Stimulated activated CD4-positive, alpha-beta T cell treated with anti-CD3 and anti-CD28 coated beads, Interleukin-4, amount 100 ng/mL, for 4 hours (primary cell): Measurements from ENCODE around the gene NOS1.
A peak's percentile ranks its signal among the peaks of the same experiment; 100 is the strongest.
"Not testable (repeated sequence)": the region's sequence is repeated elsewhere in the genome, so short reads cannot be mapped to it uniquely, and the experiment has no call there.

Source experiments
- DNase-seq, 2 experiments: peaks; one replicate each; pipeline ENCODE4 v3.0.0-alpha.2; 2020

NOS1 gene

DNA sequence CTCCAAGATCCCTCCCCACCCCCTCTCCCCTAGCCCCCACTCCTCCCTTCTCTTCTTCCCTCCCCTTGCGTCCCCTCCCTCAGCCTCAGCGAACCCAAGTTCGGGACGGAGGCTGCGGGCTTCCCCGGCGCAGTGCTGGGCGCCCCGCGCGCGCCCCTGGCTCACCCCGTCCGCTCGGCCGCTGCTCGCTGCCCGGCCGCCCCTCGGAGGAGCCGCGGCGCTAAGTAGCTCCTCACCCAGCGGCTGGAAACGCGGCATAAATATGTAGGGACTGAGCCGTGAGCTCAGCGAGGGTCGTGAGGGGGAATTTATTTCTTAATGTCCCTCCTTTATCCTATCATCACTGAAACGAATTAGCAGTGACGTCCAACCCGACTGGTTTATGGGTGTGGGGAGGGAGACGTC is at the start of gene NOS1:
Gene NOS1 (minus strand): TSS at position 280 of the 405 bp plus-strand sequence. CDS start 30,557 bp downstream, outside the sequence.
- no peak for DNase-seq

DNA sequence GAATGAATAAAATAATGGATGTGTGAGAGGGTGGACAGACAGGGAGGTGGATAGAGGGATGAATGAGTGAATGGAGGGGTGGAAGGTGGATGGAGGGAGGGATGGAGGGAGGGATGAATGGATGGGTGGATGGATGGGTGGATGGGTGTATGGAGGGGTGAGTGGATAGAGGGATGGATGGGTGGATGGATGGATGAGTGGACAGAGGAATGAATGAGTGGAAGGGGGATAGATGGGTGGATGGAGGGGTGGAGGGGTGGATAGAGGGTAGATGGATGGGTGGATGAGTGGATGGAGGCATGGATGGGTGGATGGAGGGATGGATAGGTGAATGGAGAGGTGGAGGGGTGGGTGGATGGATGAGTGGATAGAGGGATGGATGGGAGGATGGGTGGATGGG is 47.9 kb upstream of the NOS1 start:
- no peak for DNase-seq

DNA sequence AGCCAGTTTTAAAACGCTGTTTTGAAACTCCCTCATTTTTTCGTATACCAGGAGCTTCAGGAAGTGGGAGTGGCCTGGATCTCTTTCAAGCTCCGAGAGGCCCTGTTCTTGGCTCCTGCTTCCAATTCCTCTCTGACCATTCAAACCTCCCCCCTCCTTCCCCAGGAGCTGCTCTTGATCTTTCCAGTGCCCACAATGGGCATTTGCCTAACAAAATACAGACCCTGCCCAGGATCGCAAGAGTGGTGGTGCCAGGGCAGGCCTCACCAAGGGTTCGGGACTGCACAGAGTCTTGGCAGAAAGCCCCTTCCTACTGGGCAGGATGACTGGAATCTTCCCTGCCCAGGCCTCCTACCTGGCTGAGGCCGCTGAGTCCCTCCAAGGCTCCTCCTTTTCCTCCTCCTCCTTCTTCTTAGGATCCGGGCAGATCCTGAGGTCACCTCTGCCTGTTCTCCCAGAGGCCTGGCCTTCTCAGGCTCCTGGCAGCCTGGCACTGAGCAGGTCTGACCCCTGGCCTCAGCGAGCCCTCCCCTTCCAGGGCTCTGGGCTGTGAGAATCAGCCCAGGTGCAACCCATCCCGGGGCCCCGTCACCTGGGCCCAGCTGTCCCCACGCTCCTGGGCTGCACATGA is 46.9 kb upstream of the NOS1 start:
- no peak for DNase-seq

DNA sequence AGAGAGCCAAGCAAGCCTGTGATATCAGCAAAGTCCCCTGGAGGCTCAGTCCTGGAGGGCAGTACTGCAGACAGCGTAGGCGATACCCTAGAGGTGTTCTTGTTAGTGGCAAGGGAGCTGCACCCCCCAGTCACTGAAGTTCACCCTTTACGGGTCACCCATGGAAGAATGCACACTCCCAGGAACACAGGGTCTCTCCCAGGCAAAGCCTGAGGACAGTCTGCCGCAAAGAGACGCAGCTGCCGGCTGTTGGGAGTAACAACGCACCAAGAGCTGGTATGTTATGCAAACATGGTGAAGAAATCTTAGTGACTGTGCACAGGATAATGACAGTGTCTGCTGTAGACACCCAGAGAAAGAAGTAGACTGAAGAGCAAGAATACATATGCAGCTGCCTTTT is 43.5 kb upstream of the NOS1 start:
- DNase-seq, result no peak

DNA sequence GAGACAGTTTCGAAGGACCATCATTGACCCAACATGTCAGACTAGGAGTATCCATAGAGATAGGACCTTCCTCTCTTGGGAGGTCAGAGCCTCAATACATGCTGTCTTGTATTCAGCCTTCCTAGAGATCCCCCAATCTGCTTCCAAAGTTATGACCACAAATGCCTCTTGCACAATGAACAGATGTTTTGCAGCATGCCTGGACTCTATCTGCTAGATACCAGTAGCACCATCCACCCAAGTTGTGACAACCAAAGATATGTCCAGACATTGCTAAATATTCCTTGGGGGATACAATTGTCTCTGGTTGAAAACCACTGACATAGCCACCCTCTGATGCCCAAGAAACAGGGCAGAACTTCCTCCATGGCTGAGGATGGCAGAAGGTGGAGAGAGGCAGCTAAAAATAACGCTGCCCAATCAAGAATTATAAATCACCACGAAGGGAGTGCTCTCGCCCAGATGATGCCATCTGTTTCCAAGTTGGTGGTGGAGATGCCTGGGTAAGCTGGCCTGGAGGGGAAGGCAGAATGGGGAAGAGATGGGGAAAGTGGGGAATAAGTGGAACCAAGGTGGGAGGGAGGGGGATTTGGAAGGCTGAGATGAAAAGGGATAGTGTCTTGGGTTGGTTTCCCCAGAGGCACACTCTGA is 42.9 kb upstream of the NOS1 start:
- no peak for DNase-seq

DNA sequence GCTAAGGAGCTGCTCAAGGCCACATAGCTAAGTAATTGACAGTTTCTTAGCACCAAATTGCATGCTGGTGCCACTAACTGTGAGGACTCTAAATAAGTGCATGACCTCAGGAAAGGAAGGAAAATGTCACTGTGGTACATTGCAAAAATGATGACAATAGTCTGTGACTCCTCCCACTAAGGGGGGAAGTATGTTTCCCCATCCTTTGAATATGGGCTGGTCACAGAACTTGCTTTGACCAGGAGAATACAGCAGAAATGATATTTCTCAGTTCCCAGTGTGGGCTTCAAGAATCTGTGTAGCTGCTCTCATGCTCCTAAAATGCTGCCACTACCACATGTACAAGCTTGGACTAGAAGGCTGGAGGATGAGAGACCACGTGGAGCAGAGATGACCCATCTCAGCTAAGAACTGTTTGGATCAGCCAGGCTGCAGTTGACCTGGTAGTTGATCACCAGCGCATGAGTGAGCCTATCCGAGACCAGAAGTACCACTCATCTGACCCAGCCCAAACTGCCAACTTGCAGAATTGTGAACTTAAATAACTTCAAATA is 42.2 kb upstream of the NOS1 start:
- no peak for DNase-seq

DNA sequence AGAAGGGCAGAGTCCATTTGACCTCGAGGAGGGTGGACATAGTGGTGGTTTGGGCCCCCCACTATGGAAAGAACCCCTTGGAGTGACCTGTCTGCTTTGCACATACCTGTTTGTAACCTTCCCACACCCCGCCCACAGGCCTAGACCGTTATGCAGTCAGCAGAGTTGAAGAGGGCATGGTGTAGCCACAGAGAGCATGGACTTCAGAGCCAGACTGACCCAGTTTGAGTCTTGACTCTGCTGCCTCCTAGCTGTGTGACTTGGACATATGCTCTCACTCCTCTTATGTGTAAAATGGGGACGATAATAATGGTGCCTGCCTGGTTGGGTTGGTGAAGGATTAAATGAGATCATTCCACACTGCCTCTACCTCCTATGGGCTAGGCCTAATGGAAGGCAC is 40.9 kb upstream of the NOS1 start:
- no peak for DNase-seq

DNA sequence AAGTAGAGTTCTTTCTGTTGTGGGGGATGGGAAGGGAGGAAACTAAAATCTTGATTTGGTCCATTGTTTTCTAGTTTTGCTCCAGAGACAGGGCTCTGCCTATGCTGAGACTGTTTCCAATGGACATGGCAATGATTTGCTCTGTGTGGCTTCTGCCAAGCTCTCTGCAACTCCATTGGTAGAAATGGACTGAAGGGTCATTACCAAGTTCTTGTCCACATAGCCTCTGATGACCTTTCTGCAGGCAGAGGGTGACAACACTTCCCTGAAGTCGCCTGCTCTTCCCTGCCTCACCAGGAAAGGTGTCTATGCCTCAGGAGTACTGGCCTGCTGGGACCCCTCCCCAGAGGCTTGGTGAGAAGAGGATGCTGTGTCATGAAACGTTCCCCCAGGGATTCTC is 39.5 kb upstream of the NOS1 start:
- DNase-seq, result no peak

DNA sequence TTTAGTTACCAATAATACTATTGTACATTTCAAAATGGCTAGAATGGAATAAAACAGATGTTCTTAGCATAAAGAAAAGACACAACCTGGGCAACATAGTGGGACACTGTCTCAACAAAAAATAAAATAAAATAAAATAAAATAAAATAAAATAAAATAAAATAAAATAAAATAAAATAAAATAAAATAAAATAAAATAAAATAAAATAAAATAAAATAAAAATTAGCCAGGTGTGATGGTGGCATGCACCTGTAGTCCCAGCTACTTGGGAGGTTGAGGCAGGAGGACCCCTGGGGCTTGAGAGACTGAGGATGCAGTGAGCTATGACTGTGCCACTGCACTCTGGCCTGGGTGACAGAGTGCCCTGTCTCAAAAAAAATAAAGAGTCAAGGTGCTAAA is 37.1 kb upstream of the NOS1 start:
- DNase-seq, result not testable (repeated sequence)

DNA sequence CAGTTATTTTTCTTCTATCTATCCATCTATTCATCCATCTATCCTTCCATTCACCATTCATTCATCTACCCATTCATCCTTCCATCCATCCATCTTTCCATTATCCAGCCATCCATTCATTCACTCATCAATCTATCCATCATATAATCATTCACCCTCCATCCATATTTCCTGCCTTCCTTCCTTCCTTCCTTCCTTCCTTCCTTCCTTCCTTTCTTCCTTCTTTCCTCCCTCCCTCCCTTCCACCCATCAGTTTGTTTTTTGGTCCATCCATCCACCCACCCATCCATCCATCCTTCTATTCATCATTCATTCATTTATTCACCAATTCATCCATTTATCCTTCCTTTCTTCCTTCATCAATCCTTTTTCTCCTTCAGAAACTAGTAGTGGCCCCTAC is 34.3 kb upstream of the NOS1 start:
- no peak for DNase-seq

DNA sequence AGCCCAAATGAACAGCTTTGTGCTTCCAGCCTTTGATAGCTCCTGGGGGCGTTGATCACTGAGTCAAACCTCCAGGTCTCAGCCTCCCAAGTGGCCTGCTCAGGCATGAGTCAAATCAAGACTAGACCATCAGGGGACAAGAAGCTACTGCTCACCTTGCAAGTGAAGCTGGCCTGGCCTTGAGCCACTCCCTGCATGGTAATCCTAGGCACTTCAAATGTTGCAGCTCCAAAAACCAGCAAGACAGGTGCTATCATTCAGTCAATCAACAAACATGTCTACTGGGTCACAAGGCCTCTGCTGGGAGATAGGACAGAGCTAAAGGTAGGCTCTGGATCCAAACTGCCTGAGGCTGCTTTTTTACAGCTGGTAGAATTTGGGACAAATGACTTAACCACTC is 33.1 kb upstream of the NOS1 start:
- no peak for DNase-seq

DNA sequence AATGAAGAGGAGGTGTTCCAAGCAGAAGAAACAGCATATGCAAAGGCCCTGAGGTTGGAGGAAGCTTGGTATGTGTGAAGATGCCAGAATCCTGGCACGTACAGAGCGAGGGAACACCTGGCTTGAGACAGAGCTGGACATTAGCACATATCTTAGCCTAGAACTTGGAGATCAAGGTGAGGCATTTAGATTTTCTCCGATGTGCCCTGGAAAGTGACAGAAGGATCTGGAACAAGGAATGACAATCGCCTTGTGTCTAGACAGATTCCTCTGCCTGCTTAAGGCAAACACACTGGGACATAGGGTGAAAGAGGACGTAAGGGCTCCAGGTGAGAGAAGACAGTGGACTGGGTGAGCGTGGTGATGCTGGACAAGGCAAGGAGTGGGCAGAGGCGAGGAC is 32.2 kb upstream of the NOS1 start:
- no peak for DNase-seq

DNA sequence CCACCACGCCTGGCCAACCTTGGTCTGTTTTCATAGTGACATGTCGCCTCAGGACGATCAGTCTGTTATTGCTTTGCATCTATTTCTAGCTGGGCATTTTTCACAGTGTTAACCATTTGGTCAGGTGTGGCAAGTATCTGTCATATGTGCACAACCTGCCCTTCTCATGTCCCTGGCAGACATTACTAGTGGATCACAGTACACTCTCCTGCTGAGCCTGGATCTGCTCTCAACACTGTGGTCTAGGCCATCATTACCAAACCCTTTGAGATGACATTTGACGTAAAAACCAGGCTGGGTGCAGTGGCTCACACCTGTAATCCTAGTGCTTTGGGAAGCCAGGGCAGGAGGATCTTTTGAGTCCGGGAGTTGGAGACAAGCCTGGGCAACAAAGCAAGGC is 29.4 kb upstream of the NOS1 start:
- no peak for DNase-seq

DNA sequence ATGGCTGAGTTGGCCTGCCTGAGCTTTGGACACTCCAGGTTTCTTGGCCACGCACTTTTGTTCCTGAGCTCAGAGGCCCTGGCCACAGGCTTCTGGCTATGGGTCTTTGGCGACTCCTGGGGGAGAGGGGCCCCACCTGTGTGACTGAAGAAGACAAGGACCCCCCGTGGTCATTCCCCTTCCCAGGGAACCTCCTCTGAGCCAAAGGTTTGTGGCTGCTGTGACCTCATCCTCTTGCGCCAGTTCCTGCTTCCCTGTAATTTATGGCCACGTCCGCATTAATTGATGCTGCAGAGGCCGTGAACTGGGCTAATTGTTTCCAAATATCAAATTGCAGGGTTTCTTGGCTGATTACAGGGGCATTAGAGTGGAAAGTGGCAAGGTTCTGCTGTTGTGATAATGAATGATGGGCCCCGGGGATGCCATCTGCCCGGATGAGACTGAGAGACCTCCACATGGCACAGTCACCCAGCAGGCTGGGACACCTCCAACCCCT is 27.6 kb upstream of the NOS1 start:
- DNase-seq, result no peak

DNA sequence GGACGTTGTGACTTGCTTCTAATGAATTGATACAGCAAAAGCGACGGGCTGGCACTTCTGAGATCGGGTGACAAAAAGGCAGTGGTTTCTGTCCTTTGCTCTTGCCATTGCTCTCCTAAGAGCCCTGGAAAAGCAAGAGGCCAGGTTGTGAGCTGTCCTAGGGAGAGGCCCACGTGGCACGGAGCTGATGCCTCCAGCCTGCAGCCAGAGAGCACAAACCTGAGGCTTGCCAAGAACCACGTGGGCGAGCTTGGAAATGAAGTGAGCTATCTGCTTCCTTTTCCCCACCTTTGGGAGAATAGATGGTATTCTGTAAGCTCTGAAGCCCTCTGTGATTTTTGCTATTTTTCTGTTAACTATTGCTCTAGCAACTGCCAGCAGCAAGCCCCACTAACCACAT is 26.4 kb upstream of the NOS1 start:
- no peak for DNase-seq

DNA sequence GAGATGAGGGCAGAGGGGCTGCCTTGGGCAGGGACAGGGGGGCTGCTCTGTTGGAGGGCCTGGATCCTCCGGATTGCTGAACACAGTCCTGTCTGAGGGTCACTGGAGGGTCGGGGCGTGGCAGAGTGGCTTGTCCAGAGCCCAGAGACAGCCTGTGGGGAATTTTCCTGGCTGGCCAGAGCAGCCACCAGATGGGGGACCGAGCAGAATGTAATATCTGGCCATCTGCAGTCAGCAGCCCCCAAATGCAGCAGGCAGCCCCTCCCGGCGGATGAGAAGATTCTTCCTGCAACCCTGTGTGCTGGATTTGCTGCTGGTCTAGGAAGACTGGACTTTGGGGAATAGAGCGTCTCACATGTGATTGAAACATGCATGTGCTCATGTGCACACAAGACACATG is 23.3 kb upstream of the NOS1 start:
- no peak for DNase-seq

DNA sequence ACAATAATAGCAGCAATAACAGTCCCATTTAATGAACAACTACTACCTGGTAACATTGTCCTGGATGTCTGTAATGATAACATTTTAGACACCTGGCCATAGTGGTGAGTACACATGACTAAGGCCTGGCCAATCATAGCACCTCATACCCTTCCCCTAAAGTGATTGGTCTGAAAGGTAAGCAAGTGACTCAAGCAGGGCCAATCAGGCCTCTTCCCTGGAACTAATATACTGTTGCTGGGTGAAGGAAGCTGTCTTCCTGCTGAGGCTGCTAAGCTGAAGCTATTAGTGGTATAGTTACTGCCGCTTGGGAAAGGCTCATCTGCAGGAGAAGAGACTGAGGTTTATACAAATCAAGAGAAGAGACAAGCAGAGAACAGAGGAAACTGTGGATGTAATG is 18.7 kb upstream of the NOS1 start:
- no peak for DNase-seq

DNA sequence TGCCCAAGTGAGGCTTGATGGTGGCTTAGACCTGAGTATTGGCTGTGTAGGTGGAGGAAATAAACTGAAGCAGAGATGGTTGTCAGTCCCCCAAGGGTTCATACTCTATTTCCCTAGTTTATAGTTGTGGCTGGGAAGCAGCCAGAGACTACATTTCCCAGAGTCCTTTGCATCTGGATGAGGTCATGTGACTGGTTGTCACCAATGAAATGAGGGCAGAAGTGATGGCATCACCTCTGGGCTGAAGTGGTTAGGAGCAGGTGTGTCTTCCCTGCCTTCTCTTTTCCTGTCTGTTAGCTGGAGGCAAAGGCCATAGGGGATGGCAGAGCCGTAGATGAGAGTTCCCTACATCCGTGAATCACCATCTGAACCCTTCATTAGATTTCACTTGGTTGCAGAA is 16.3 kb upstream of the NOS1 start:
- no peak for DNase-seq

DNA sequence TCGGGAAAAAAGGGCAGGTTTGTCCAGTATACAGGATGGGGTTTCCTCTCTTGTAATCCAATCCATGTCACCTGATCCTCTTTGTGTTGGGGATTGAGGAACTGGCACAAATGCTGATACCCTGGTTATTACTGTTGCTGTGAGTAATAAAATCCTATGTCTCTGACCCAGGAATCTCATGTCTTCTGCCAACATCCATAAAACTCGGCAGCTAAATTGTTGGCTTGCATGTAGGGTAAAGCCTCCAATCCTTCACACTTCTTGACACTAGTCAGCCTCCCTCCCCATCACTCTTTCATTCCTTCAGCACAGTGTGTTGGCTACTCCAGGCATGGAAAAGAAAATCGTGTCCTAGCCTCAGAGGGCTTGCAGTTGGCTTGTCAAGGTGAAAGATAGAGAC is 9.2 kb upstream of the NOS1 start:
- DNase-seq, result no peak

DNA sequence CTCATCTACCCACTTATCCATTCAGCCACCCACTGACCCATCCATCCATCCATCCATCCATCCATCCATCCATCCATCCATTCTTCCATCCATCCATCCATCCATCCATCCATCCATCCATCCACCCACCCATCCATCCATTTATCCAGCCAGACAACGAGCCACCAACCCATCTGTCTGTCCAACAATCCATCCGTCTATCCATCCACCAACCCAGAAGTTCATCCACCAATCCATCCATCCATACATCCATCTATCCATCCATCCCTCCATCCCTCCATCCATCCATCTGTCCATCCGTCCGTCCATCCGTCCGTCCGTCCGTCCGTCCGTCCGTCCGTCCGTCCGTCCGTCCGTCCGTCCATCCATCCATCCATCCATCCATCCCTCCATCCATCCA is 8.6 kb upstream of the NOS1 start:
- not testable (repeated sequence) for DNase-seq

DNA sequence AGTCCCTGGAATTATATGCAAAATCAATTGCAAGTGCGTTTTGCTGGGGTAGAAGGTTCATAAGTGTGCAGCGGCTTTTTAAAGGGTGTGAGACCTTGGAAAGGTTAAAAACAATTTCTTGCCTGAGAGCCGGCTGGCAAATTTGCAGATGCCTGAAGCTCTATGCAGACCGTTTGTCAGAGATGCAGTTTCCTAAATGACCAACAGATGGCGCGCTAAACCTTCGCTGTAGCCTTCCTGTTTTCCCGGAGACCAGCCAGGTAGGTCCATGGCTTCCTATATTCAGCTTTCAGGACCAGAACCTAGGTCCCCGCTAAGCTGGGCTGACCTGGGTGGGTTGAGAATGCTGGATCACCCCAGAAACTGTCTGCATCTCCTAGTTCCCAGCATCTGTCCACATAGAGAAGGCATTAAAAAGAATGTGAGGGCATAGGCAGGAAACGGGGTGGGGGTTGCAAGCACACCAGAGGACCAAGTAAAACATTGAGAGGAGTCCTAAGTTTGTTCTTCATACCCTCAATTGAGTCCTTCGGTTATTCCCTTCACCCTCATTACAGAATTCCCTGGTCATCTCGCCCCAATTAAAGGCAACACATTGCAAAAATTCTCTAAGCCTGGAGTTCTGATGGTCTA is 5.7 kb upstream of the NOS1 start:
- peak; percentile 18 to 31 for DNase-seq

DNA sequence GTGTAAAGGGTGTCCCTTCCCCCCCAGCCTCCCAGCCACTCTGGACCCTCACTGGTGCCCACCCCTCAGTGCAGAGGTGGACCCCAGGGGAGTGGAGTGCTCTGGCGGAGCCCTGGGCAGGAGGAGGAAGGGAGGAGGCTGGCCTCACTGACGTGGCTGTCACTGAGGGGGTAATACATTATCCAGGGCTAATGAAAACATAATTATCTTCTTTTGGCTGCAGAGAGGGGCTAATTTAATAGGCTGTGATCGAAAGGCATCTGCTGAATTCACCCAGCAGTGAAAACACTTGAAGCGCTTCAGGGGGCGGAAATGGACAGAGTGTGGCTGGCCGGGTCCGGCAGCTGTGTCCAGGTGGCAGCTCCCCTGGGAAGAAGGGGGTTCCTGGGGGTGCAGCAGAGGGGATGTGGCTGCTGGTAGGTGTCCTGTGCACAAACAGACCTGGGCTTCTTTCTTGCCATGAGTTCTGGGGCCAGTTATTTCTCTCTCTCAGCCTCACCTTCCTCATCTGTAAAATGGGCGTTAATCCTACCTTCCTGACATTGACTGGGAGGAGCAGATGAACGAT is 3.7 kb upstream of the NOS1 start:
- DNase-seq, result no peak

DNA sequence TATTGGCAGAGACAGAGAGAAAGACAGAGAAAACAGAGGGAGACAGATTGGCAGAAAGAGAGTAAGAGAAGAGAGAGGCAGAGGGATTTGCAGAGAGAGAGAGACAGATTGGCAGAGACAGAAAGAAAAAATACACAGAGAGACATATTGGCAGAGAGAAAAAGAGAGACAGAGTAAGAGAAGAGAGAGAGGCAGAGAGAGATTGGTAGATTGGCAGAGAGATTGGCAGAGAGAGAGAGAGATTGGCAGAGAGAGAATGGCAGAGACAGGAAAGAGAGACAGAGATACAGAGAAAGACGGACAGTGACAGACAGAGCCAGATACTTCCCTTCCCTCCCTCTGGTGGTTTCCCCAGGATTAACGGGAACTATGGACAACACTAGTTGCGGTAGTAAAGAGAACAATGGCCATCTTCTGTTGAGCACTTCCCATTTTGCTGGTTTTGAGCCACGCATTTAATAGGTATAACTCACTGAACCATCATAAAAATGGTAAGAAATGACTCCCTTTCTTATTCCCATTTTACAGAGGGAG is 2.6 kb upstream of the NOS1 start:
- no peak for DNase-seq
